Stomach smooth muscle (tissue), 2 donors: ENCODE results near the gene HSF2.

Experiments used
- H3K27ac ChIP-seq: one replicate; pipeline ENCODE4 v1.7.0; 2013; ENCODE audit warnings: mild to moderate bottlenecking, low read length, inconsistent platforms
- H3K27me3 ChIP-seq, 2 donors: one replicate each; pipeline ENCODE4 v1.7.0; 2013; ENCODE audit warnings: low read length in 2 of 2; ENCODE audit not compliant: insufficient read depth in 2 of 2, control insufficient read depth in 1 of 2
- H3K36me3 ChIP-seq, 2 donors: one replicate each; pipeline ENCODE4 v1.7.0; 2013; ENCODE audit warnings: low read length in 2 of 2; ENCODE audit not compliant: control insufficient read depth in 2 of 2, insufficient read depth in 2 of 2
- H3K4me1 ChIP-seq: one replicate; pipeline ENCODE4 v1.7.0; 2013; ENCODE audit warnings: low read length; ENCODE audit not compliant: control insufficient read depth, insufficient read depth
- H3K4me3 ChIP-seq, 2 donors: one replicate each; pipeline ENCODE4 v1.7.0; 2013; ENCODE audit warnings: low read length in 2 of 2
- H3K9ac ChIP-seq, 2 donors: one replicate each; pipeline ENCODE4 v1.7.0; 2013; ENCODE audit warnings: low read length in 2 of 2, mild to moderate bottlenecking in 1 of 2
- H3K9me3 ChIP-seq, 2 donors: one replicate each; pipeline ENCODE4 v1.7.0; 2013; ENCODE audit warnings: low read length in 2 of 2; ENCODE audit not compliant: control insufficient read depth in 2 of 2
- donor health status: healthy.
- donor health status: Pancreatic carcinoma.

The HSF2 gene

GRCh38 chr6:122400121-122400450 lies 634 bp downstream of the HSF2 start:
- Histone ChIP-seq H3K4me1 (peaks cover 5% of the 10 kb centered on the region), H3K9ac (peak overlapping the region; percentile 90 to 96), H3K27me3 (no peaks in the 10 kb centered on the region), H3K9me3 (no peaks in the 10 kb centered on the region), H3K27ac (peak overlapping the region; percentile 78), H3K4me3 (peak overlapping the region; percentile 95 to 97), H3K36me3 (no peaks in the 10 kb centered on the region)

GRCh38 chr6:122400462-122401089 lies 1.1 kb downstream of the HSF2 start:
- H3K27ac ChIP-seq = no peak overlapping the region

GRCh38 chr6:122401104-122401503 lies 1.7 kb downstream of the HSF2 start:
- Histone ChIP-seq H3K36me3 (no peaks in the 10 kb centered on the region), H3K9ac (peak overlapping the region in 1 of 2 donors; percentile 96), H3K9me3 (no peaks in the 10 kb centered on the region), H3K27ac (no peak overlapping the region), H3K27me3 (no peaks in the 10 kb centered on the region), H3K4me3 (peak overlapping the region; percentile 95 to 97), H3K4me1 (peaks cover 5% of the 10 kb centered on the region)

More at GRCh38 chr6:122400462-122401089, 1.1 kb downstream of the HSF2 start:
- Histone ChIP-seq H3K9ac (peak overlapping the region; percentile 90 to 96), H3K36me3 (no peaks in the 10 kb centered on the region), H3K27me3 (no peaks in the 10 kb centered on the region), H3K4me3 (peak overlapping the region; percentile 95 to 97), H3K9me3 (no peaks in the 10 kb centered on the region), H3K4me1 (peaks cover 5% of the 10 kb centered on the region)

- no peaks in the 10 kb centered on the region for H3K27me3 ChIP-seq
- H3K36me3 ChIP-seq = no peaks in the 10 kb centered on the region
- no peak overlapping the region for H3K9ac ChIP-seq
- no peaks in the 10 kb centered on the region for H3K9me3 ChIP-seq
- H3K4me3 ChIP-seq = no peak overlapping the region
- H3K4me1 ChIP-seq = peaks cover 3% of the 10 kb centered on the region
- H3K27ac ChIP-seq = no peak overlapping the region
These were observed 5.0 kb downstream of the HSF2 start for GRCh38 chr6:122404444-122404843.

GRCh38 chr6:122405417-122405816 lies 6.0 kb downstream of the HSF2 start:
- Histone ChIP-seq H3K9ac (no peak overlapping the region), H3K27me3 (no peaks in the 10 kb centered on the region), H3K36me3 (no peaks in the 10 kb centered on the region), H3K4me1 (peaks cover 3% of the 10 kb centered on the region), H3K4me3 (no peak overlapping the region), H3K27ac (no peak overlapping the region), H3K9me3 (no peaks in the 10 kb centered on the region)

GRCh38 chr6:122406187-122406586 lies 6.7 kb downstream of the HSF2 start:
- Histone ChIP-seq H3K9me3 (no peaks in the 10 kb centered on the region), H3K36me3 (no peaks in the 10 kb centered on the region), H3K4me1 (peaks cover 3% of the 10 kb centered on the region), H3K27me3 (no peaks in the 10 kb centered on the region), H3K9ac (no peak overlapping the region), H3K27ac (no peak overlapping the region), H3K4me3 (no peak overlapping the region)

- H3K4me1 ChIP-seq = no peaks in the 10 kb centered on the region
- no peak overlapping the region for H3K9ac ChIP-seq
- H3K4me3 ChIP-seq = no peak overlapping the region
- H3K27ac ChIP-seq = no peak overlapping the region
- no peaks in the 10 kb centered on the region for H3K27me3 ChIP-seq
- H3K36me3 ChIP-seq = no peaks in the 10 kb centered on the region
- no peaks in the 10 kb centered on the region for H3K9me3 ChIP-seq
These were observed 8.3 kb downstream of the HSF2 start for GRCh38 chr6:122407712-122408111.

GRCh38 chr6:122408240-122408639 lies 8.8 kb downstream of the HSF2 start:
- Histone ChIP-seq H3K27me3 (no peaks in the 10 kb centered on the region), H3K9me3 (no peaks in the 10 kb centered on the region), H3K36me3 (no peaks in the 10 kb centered on the region), H3K9ac (no peak overlapping the region), H3K27ac (no peak overlapping the region), H3K4me3 (no peak overlapping the region), H3K4me1 (no peaks in the 10 kb centered on the region)

- H3K27ac ChIP-seq = no peak overlapping the region
These were observed 9.4 kb downstream of the HSF2 start for GRCh38 chr6:122408702-122409458.

GRCh38 chr6:122412001-122412400 lies 12.5 kb downstream of the HSF2 start:
- no peaks in the 10 kb centered on the region for H3K27me3 ChIP-seq
- H3K4me3 ChIP-seq = no peak overlapping the region
- H3K9me3 ChIP-seq = no peaks in the 10 kb centered on the region
- H3K27ac ChIP-seq = no peak overlapping the region
- no peaks in the 10 kb centered on the region for H3K36me3 ChIP-seq
- no peak overlapping the region for H3K9ac ChIP-seq
- H3K4me1 ChIP-seq = no peaks in the 10 kb centered on the region

More at GRCh38 chr6:122408702-122409458, 9.4 kb downstream of the HSF2 start:
- no peaks in the 10 kb centered on the region for H3K27me3 ChIP-seq
- no peaks in the 10 kb centered on the region for H3K36me3 ChIP-seq
- H3K9ac ChIP-seq = no peak overlapping the region
- no peaks in the 10 kb centered on the region for H3K9me3 ChIP-seq
- H3K4me1 ChIP-seq = no peaks in the 10 kb centered on the region
- no peak overlapping the region for H3K4me3 ChIP-seq

GRCh38 chr6:122416825-122417224 lies 17.4 kb downstream of the HSF2 start:
- Histone ChIP-seq H3K4me1 (no peaks in the 10 kb centered on the region), H3K9me3 (no peaks in the 10 kb centered on the region), H3K36me3 (peaks cover 0 to 5% of the 10 kb centered on the region in 2 donors), H3K4me3 (no peak overlapping the region), H3K27ac (no peak overlapping the region), H3K27me3 (no peaks in the 10 kb centered on the region), H3K9ac (no peak overlapping the region)
